ENCODE data around the gene UBE2G1.

DNA sequence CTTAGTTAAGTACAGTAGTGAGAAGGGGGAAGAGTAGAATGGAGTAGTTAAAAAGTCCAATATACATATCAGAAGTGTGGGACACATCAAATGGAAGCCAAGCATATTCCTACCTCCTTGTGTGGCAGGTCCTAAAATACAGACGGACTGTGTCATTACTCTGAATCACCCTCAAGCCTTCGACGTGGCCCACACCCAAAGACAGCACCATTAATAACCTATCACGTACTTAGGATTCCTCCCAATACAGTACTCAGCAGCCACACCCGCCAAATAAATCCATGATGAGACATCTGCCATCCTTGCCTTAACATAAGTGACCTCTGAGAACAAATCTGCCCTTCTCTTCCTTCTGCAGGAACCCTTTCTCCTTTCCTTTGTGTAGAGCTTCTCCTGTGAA, 38.9 kb downstream of the UBE2G1 start:
- TF ChIP-seq, protein P1, sequence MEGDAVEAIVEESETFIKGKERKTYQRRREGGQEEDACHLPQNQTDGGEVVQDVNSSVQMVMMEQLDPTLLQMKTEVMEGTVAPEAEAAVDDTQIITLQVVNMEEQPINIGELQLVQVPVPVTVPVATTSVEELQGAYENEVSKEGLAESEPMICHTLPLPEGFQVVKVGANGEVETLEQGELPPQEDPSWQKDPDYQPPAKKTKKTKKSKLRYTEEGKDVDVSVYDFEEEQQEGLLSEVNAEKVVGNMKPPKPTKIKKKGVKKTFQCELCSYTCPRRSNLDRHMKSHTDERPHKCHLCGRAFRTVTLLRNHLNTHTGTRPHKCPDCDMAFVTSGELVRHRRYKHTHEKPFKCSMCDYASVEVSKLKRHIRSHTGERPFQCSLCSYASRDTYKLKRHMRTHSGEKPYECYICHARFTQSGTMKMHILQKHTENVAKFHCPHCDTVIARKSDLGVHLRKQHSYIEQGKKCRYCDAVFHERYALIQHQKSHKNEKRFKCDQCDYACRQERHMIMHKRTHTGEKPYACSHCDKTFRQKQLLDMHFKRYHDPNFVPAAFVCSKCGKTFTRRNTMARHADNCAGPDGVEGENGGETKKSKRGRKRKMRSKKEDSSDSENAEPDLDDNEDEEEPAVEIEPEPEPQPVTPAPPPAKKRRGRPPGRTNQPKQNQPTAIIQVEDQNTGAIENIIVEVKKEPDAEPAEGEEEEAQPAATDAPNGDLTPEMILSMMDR (IDR thresholded peaks at IDR 0.05): no peak
- TF ChIP-seq POLR2A (IDR thresholded peaks at IDR 0.05): no peak
